Bronchial epithelial cell (primary cell): ENCODE data around the gene MCF2L2. TPM values are rescaled to one million over a fixed set of nuclear protein-coding genes. Genes with fewer than 3 reads are reported as not detected.
"Not testable (repeated sequence)": the region's sequence is repeated elsewhere in the genome, so short reads cannot be mapped to it uniquely, and the experiment has no call there.

Experiments
- DNase-seq: peaks from one replicate; pipeline ENCODE4 v3.0.0-alpha.2; 2010; ENCODE audit warnings: low read depth
- FAIRE-seq: peaks from 2 replicates; lab custom pipeline; 2011; peaks lifted over from hg19 to GRCh38; lab: Jason Lieb, UNC
- H3K27me3 ChIP-seq: 2 replicates; pipeline ENCODE4 v1.5.1; 2011; ENCODE audit warnings: low read length; ENCODE audit not compliant: control insufficient read depth, insufficient read depth
- H3K36me3 ChIP-seq: 2 replicates; pipeline ENCODE4 v1.5.1; 2011; ENCODE audit warnings: low read length; ENCODE audit not compliant: control insufficient read depth, insufficient read depth
- H3K4me3 ChIP-seq: 2 replicates; pipeline ENCODE4 v1.5.1; 2011; ENCODE audit warnings: mild to moderate bottlenecking, low read depth, low read length, control low read depth
- total RNA-seq: library from RNA; depleted of rRNA; stranded (reverse); fragments of >200 nt; gene quantifications from 2 replicates; pipeline ENCODE4 v1.2.1, GENCODE V29; 2014
- TF ChIP-seq, protein P1 (sequence below): IDR thresholded peaks from 2 replicates; pipeline ENCODE4 v1.5.1; 2011; ENCODE audit warnings: mild to moderate bottlenecking, moderate library complexity, low read length, control low read depth, inconsistent platforms; ENCODE audit not compliant: insufficient read depth, severe bottlenecking

MCF2L2 gene, protein sequence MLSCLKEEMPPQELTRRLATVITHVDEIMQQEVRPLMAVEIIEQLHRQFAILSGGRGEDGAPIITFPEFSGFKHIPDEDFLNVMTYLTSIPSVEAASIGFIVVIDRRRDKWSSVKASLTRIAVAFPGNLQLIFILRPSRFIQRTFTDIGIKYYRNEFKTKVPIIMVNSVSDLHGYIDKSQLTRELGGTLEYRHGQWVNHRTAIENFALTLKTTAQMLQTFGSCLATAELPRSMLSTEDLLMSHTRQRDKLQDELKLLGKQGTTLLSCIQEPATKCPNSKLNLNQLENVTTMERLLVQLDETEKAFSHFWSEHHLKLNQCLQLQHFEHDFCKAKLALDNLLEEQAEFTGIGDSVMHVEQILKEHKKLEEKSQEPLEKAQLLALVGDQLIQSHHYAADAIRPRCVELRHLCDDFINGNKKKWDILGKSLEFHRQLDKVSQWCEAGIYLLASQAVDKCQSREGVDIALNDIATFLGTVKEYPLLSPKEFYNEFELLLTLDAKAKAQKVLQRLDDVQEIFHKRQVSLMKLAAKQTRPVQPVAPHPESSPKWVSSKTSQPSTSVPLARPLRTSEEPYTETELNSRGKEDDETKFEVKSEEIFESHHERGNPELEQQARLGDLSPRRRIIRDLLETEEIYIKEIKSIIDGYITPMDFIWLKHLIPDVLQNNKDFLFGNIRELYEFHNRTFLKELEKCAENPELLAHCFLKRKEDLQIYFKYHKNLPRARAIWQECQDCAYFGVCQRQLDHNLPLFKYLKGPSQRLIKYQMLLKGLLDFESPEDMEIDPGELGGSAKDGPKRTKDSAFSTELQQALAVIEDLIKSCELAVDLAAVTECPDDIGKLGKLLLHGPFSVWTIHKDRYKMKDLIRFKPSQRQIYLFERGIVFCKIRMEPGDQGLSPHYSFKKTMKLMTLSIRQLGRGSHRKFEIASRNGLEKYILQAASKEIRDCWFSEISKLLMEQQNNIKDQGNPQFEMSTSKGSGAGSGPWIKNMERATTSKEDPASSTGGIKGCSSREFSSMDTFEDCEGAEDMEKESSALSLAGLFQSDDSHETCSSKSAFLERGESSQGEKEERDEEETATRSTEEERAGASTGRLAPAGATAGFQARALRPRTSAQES
- 0.26 TPM in 2 replicates for total RNA-seq

DNA sequence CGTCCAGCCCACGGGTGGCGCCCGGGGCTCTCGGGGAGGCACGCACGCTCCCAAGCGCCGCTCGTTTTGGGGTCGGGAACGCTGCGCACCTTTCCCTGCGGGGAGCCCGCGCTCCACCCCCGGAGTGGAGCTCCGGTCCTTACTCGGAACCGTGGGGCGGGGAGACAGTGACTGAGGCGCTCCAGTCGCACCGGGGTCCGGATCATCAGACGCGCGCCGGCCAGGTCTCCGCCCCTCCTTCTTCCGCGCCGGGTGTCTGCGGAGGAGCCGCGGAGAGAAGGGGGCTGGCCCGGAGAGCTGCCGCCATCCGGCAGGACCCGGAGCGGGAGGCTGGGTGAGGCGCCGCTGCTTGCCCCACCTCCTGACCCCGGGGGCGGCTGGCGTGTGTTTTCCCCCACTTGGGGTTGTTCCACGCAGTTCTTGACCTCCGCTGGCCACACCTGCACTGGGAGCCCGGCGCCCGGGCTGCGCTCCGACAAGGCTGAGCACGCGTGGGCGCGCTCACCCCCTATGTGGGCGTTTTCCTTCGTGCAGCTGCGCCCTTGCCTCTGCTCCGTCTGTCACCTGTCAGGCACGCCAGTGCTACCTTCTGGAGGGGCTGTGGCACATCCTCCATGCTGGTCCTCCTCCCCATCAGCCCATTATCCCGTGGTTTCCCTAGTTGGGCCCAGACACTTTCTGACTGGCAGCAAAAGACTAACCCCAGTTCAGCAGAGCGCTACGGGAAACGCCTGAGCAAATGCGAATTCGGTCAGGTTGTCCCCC, at the start of gene MCF2L2:
Gene MCF2L2, minus strand, starts transcription at position 173 of the 765 bp plus-strand sequence. CDS start 642 bp downstream, outside the sequence.
- TF ChIP-seq, protein P1, sequence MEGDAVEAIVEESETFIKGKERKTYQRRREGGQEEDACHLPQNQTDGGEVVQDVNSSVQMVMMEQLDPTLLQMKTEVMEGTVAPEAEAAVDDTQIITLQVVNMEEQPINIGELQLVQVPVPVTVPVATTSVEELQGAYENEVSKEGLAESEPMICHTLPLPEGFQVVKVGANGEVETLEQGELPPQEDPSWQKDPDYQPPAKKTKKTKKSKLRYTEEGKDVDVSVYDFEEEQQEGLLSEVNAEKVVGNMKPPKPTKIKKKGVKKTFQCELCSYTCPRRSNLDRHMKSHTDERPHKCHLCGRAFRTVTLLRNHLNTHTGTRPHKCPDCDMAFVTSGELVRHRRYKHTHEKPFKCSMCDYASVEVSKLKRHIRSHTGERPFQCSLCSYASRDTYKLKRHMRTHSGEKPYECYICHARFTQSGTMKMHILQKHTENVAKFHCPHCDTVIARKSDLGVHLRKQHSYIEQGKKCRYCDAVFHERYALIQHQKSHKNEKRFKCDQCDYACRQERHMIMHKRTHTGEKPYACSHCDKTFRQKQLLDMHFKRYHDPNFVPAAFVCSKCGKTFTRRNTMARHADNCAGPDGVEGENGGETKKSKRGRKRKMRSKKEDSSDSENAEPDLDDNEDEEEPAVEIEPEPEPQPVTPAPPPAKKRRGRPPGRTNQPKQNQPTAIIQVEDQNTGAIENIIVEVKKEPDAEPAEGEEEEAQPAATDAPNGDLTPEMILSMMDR = no peak
- no peak for DNase-seq
- H3K36me3 ChIP-seq = no peaks in the 10 kb centered on the region
- H3K4me3 ChIP-seq = peak within 1 kb of the TSS; percentile 47
- no peak for FAIRE-seq
- H3K27me3 ChIP-seq = peaks cover 20% of the 10 kb centered on the region

DNA sequence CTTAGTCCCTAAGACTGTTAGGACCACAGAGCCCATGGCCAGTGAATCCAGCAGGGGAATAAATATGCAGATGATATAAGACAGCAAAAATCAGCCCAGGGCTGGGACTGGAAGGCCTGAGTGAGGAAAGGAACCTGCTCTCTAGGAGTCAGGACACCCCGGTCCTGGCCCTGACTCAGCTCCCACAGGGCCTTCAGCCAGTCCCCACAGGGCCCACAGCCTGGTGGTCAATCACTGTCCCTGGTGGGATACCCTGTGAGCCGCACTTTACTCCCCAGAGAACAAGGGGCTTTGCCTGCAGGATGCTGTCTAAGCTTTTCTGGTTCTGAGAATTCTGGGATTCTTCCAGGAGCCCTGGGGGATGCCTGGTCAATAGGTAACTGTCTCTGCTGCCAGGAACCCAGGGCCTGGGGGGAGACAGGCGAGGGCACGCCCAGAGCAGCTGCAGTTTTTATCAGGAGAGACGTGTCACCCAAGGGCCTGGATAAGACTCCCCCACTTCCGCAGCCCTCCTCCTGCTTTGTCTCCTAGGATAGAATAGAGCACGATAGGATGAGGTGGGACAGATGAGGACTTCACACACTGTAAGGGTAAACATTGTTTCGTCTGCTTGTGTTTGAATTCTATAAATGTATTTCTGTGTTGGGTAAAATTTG, 49.5 kb upstream of the MCF2L2 start:
- Histone ChIP-seq H3K27me3 (no peaks in the 10 kb centered on the region), H3K36me3 (no peaks in the 10 kb centered on the region), H3K4me3 (no peak overlapping the region)
- FAIRE-seq (no peak), DNase-seq (peak; percentile 44)
- TF ChIP-seq, protein P1 = no peak

DNA sequence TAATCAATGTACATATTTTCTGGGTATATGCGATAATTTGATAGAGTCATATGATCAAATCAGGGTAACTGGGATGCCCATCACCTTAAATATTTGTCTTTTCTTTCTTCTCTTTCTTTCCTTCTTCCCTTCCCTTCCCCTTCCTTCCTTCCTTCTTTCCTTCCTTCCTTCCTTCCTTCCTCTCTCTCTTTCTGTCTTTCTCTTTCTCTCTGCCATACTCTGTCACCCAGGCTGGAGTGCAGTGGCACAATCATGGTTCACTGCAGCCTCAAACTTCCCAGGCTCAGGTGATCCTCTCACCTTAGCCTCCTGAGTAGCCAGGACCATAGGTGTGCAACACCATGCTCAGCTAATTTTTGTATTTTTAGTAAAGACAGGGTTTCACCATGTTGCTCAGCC, 47.3 kb upstream of the MCF2L2 start:
- not testable (repeated sequence) for H3K36me3 ChIP-seq, H3K27me3 ChIP-seq, DNase-seq, H3K4me3 ChIP-seq, FAIRE-seq

DNA sequence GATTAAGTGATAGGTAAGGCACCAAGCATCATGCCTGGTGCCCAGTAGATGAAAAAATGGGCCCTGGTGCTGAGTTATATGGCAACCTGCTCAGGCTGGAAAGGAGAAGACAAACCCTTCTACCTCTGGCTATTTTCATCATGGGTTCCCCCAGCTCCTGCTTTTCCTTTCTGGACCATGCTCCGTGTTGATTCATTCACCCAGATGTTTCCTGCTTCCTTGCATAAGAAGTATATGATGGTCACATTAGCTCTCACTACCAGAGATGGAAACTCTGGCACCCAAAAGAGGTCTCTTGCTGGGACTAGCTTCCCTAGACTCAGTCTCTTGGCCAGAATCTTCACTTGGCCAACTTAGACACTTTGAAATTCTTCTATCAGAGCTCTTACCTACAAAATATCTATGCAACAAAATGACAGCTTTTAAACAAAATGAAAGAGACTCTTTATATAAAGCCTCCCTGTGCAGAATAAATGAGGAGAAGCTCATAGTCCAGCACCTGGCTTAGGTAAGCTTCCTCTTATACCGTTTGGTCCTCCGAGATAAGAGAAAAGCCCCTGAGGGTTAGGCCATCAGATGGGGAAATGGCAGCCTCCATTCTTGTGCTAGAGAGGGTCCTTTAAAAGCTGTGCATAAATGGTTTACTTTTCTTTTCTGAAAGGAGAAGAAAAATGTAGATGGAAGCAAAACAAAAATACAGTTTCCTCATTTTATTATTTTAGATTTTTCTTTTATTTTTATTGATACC, 46.8 kb upstream of the MCF2L2 start:
- Histone ChIP-seq H3K27me3 (no peaks in the 10 kb centered on the region), H3K36me3 (no peaks in the 10 kb centered on the region), H3K4me3 (no peak overlapping the region)
- TF ChIP-seq, protein P1 = no peak
- FAIRE-seq (no peak), DNase-seq (no peak)

DNA sequence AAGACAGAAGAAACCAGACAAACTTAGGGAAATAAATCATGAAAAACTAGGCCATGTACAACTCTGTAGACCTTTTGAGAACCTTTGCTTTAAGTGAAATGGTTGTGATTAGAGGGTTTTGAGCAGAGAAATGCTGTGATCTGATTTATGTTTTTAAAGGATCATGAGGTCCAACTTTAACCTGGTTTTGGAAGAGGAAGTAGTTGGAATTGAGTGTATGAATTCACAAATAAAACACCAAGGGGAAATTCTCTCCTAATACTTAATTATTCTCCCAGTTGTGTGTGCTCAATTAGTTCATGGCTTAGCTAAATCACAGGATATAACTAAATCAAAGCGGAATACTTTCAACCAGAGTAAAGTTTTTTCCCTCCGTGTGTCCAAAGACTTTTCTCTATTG, 45.5 kb upstream of the MCF2L2 start:
- FAIRE-seq = no peak
- Histone ChIP-seq H3K27me3 (no peaks in the 10 kb centered on the region), H3K36me3 (no peaks in the 10 kb centered on the region), H3K4me3 (no peak overlapping the region)
- TF ChIP-seq, protein P1 = no peak
- DNase-seq = no peak
